ENCODE results near the gene MYO9B. TPM values are rescaled to one million over a fixed set of nuclear protein-coding genes. Genes with fewer than 3 reads are reported as not detected.
A peak's percentile ranks its signal among the peaks of the same experiment; 100 is the strongest.

Gene MYO9B
- polyA plus RNA-seq, 1 donor, result 40.1 TPM

DNA sequence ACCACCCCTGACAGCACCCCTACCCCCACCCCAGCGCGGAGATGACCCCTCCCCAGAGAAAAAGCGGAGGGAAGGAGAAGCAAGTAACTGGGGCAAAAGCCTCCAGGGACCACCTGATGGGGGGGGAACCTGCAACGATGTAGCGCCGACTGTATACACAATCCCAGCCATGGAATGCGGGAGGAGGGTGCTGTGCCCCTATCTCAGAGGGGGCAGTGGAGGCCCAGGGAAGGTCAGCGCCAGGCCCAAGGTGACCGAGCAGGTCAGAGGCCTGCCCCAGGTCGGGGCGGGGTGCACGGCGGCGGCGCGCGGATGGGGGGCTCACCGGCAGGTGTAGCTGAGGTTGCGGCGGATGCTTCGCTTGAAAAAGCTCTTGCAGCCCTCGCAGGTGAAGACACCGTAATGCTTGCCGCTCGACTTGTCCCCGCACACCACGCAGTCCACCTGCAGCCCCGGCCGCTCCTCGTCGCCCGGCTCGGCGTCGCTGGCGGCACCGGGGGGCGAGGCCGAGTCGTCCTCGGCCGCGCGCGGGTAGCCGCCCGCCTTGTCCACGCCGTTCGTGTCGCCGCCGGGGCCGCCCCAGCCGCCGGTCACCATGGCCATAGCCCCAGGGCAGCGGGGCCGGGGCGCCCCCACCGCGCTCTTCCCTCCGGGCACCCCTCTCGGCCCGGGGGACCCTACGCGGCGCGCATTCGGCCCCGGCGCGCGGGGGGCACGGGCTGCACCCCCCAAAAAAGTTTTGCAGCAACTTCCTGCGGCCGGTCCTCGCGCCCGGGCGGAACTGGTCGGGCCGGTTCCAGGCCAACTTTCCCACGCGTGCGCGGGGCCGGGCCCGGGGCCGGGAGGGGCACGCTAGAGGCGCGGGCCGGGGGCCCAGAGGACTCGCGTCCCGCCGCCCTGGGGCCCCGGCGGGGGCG is 169.3 kb downstream of the MYO9B start:
- DNase-seq, result no peak

DNA sequence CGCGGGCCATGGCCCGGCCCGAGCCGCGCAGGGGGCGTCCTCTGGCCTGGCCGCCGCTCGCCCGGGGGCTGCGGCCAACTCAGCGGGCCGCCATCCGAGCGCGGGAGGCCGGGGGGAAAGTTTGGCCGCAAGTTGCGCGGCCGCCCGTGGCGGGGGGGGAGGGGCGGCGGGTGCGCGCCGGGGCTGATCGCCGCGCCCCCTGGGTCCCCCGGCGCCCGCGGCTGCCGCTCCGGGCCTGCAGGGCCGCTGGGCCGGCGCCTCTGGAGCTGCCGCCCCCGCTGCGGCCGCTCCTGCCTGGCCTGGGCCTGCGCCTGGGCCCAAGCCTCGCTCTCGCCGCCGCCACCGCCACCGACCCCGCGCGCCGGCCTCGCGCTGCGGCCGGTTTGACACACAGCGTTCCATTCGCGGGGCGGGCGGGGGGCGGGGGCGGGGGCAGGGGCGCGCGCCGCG is 170.0 kb downstream of the MYO9B start, which contains the start of gene NR2F6:
NR2F6 (minus strand) TSS at position 385 of the 450 bp plus-strand sequence. CDS start 699 bp downstream, outside the sequence.
- no peak for DNase-seq

DNA sequence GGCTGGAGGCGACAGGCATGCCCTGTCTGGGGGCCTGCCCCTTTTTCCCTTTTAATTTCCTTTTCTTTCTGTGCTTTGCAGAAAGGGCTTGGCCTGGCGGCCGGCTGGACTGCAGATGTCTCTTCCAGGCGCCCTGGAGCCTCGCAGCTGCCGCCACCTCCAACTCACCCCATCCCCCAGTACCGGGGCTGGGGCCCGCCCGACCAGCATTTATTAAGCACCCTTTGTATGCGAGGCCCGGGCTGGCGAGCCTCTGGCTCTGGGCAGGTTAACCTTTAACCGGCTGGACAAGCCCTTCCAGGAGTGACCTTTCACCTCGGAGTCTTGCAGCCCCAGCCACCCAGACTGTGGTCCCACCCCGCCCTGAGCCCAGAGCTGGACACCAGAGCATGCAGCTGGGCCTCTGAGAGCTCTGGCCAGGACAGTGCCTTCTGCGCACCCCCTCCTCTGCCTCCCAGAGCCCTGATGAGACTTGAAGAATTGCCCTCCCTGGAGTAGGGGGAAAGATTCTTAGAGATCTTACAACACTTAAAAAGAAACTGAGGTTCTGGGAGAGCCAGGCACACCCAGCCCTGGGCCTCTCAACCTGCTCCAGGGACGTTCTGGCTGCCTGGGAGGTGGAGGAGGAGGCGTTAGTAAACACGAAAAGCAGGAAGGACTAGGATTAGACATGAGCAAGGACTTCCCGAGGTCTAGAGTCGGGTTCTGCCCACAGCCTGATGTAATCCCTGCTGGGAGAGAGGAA is 171.3 kb downstream of the MYO9B start:
- peak; percentile 75 for DNase-seq

DNA sequence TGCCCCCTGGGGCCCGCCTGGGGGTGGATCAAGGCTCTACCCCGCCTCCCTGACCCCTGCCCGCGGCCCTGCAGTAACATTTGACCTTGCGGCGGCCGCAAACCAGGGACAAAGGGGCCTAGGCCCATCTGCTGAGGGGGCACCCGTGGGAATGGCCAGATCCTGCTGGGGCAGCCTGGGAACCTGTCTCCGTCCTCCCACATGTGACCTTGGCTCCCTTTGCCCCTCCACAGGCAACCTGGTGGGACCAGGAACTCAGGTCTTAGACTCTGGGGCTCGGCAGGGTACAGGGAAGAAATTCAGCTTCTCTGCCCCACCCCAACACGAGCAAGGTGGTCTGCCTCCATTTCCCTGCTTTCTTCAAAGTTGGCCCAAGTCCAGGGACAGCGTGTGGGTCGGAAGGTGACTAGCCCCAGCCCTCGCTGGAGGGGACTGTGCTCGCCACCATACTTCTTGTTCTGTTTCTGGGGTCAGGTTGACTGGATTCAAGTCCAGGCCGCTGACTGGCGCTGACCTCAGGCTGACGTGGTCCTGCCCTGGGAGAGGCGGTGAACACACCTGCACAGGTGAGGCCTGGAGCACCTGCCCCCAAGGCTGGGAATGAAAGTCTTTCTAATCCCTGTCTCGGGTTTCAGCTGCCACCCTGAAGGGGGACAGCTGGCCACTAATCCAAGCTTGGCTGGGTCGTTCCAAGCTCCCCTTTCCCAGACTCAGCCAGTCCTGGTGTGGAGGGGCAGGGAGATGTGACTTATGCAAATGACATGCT is 172.6 kb downstream of the MYO9B start:
- DNase-seq, result no peak

- no peak for DNase-seq
Measured at GRCh38 chr19:17249887-17250548, 174.4 kb downstream of the MYO9B start.

DNA sequence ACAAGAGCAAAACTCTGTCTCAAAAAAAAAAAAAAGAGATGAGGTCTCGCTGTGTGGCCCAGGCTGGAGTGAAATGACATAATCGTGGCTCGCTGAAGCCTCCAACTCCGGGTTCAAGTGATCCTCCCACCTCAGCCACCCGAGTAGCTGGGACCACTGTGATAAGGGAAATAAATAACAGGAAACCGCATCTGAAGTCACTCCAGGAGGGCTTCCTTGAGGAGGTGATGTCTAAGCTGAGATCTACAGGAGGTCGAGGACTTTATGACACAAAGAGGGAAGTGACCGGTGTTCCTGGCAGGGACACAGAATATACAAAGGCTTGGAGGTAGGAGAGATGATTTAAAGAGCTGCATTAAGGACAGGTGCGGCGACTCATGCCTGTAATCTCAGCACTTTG is 179.1 kb downstream of the MYO9B start:
- no peak for DNase-seq

- no peak for DNase-seq
Measured at GRCh38 chr19:17255150-17255621, 179.6 kb downstream of the MYO9B start.

DNA sequence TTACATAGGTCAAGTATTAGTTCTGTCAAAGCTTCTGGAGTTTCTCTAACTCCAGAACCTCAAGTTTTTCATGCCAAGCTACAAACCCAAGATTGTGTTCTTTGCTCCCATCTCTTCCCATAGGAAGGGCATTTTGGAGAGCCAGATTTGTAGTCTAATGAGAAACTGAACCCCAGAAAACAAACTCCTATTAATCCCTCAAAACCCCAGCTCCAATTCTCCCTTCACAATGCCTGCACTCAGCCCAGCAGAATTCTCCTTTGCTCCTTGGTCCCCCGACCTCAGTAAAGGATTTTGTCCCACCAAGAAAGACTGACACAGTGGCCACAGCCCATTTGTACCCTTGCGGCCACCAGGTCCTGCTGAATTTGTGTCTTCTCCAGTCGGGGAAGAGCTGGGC is 180.6 kb downstream of the MYO9B start:
- DNase-seq, result no peak

DNA sequence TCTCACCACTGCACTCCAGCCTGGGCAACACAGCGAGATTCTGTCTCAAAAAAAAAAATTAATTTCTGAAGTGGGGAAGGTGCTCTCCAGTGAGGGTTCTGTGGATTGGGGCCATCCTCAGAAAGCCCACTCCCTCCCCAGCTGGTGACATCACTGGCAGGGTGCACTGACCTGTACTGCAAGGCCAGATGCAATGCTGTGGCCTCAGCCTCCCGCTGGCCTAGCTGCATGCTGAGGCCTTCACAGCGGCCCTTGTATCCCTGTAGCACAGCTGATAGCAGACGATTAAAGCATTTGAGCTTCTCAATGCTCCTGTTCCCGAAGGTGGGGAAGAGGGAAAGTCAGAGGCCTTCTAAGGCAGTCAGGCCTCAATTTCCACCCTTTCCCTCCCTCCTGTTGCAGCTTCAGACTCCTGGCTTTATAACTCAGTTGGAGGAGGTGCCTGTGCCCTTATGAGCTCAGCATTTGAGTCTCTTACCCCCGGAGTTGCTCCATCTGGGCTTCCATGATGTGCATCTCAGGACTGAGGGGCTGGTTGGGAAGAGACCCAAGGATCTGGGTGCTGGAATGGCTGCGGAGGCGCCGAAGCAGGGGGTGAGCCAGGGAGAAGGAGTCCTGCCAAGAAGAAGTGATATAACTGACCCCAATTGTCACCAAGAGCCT is 183.7 kb downstream of the MYO9B start:
- DNase-seq, result no peak

DNA sequence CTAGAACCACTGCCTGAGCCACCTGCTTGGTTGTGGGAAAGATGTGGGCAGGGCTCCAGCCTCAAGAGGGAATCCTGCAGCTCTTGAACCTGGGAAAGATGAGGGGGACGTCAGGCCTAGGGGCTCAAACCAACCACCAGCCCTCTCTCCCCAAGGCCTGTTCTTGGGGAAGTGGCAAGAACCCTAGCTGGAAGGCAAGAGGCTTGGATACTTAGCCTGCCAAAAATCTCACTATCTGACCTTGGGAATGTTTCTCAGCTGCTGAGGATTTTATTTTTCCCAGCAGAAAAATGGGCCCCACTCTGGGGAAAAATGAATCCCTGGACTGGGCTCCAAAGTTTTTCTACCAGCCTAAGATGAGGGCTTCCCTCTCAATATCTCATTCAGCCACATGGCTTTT is 184.4 kb downstream of the MYO9B start:
- DNase-seq, result no peak

DNA sequence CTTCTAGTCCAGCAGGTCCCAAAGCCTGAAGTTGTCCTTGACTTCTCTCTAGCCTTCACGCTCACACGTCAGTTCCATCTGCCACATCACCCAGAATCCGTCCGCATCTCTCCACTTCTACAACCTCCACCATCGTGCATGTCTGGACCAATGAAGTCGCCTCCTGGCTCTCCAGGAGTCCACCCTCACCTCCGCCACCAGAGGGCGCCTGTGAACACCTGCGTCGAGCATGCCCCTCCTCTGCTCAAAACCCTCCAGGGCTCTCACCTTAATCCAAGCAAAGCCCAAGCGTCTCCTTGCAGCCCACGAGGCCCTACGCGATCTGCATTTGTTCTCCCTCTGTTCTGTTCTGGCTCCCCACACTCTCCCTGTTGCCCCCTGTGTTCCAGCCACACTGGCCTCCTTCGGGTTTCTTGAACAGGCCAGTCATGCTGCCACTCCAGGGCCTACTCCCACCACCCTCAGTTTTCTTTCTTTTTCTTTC is 185.3 kb downstream of the MYO9B start:
- DNase-seq, result no peak

GRCh38 chr19:17262557-17262956 is 187.0 kb downstream of the MYO9B start:
- DNase-seq, result no peak

Other genes with a start within 250 kb of the MYO9B start
- 43.5 TPM for gene SIN3B, start 246.4 kb upstream of the MYO9B start, polyA plus RNA-seq (ENCODE audit: insufficient read length)
- gene F2RL3, start 186.8 kb upstream of the MYO9B start, polyA plus RNA-seq (ENCODE audit: insufficient read length), result 0.18 TPM
- gene CPAMD8, start 49.0 kb upstream of the MYO9B start, polyA plus RNA-seq (ENCODE audit: insufficient read length), result 4.2 TPM
- 8.4 TPM for gene HAUS8, start 325 bp upstream of the MYO9B start, polyA plus RNA-seq (ENCODE audit: insufficient read length)
- gene USE1, start 139.6 kb downstream of the MYO9B start, polyA plus RNA-seq (ENCODE audit: insufficient read length), result 35.1 TPM
- 8.2 TPM for gene OCEL1, start 150.4 kb downstream of the MYO9B start, polyA plus RNA-seq (ENCODE audit: insufficient read length)
- 36.0 TPM for gene NR2F6, start 170.1 kb downstream of the MYO9B start, polyA plus RNA-seq (ENCODE audit: insufficient read length)
- gene USHBP1, start 189.0 kb downstream of the MYO9B start, polyA plus RNA-seq (ENCODE audit: insufficient read length), result 8.8 TPM
- 105 TPM for gene BABAM1, start 191.7 kb downstream of the MYO9B start, polyA plus RNA-seq (ENCODE audit: insufficient read length)
- gene ANKLE1, start 206.1 kb downstream of the MYO9B start, polyA plus RNA-seq (ENCODE audit: insufficient read length), result 1.6 TPM
- gene ABHD8, start 227.6 kb downstream of the MYO9B start, polyA plus RNA-seq (ENCODE audit: insufficient read length), result 8.5 TPM
- 37.1 TPM for gene MRPL34, start 230.1 kb downstream of the MYO9B start, polyA plus RNA-seq (ENCODE audit: insufficient read length)
- gene DDA1, start 233.8 kb downstream of the MYO9B start, polyA plus RNA-seq (ENCODE audit: insufficient read length), result 37.7 TPM

Data from hindlimb muscle (tissue), 1 donor.